Endodermal cell (in vitro differentiated cells): ENCODE results near the gene XYLT1. TPM values are rescaled to one million over a fixed set of nuclear protein-coding genes. Genes with fewer than 3 reads are reported as not detected.

ENCODE experiments used
- DNase-seq: peaks from one replicate; pipeline ENCODE4 v3.0.0-alpha.2; 2017
- H3K27ac ChIP-seq: 2 replicates; pipeline ENCODE4 v1.5.1; 2013; ENCODE audit warnings: mild to moderate bottlenecking, low read depth, low read length, moderate library complexity
- H3K27me3 ChIP-seq: 2 replicates; pipeline ENCODE4 v1.6.1; 2013; ENCODE audit warnings: mild to moderate bottlenecking, low read length, moderate library complexity; ENCODE audit not compliant: insufficient read depth, control insufficient read depth, poor library complexity, severe bottlenecking
- H3K36me3 ChIP-seq: 2 replicates; pipeline ENCODE4 v1.7.0; 2013; ENCODE audit warnings: mild to moderate bottlenecking, low read length, moderate library complexity; ENCODE audit not compliant: control insufficient read depth, insufficient read depth
- H3K4me1 ChIP-seq: one replicate; pipeline ENCODE4 v1.7.0; 2013; ENCODE audit warnings: low read length; ENCODE audit not compliant: control insufficient read depth, insufficient read depth
- H3K4me3 ChIP-seq: 2 replicates; pipeline ENCODE4 v1.5.1; 2013; ENCODE audit warnings: mild to moderate bottlenecking, low read length, moderate library complexity
- H3K9ac ChIP-seq: 2 replicates; pipeline ENCODE4 v1.6.1; 2013; ENCODE audit warnings: mild to moderate bottlenecking, low read length, moderate library complexity; ENCODE audit not compliant: poor library complexity, severe bottlenecking; ENCODE audit errors: extremely low read depth
- H3K9me3 ChIP-seq: 2 replicates; pipeline ENCODE4 v1.6.1; 2013; ENCODE audit warnings: mild to moderate bottlenecking, low read length, moderate library complexity; ENCODE audit not compliant: control insufficient read depth
- H3K27ac Mint-ChIP-seq: 2 replicates; pipeline ENCODE4 v1.8.0; 2020; ENCODE audit warnings: mixed read lengths
- H3K27me3 Mint-ChIP-seq: 2 replicates; pipeline ENCODE4 v1.8.0; 2021; ENCODE audit warnings: mild to moderate bottlenecking, mixed read lengths; ENCODE audit not compliant: insufficient read depth
- H3K36me3 Mint-ChIP-seq: 2 replicates; pipeline ENCODE4 v1.8.0; 2020; ENCODE audit warnings: low read depth, mixed read lengths
- H3K4me1 Mint-ChIP-seq: 2 replicates; pipeline ENCODE4 v1.8.0; 2020; ENCODE audit warnings: mixed read lengths
- H3K4me3 Mint-ChIP-seq: 2 replicates; pipeline ENCODE4 v1.8.0; 2020; ENCODE audit warnings: mild to moderate bottlenecking, moderate library complexity, mixed read lengths
- H3K9me3 Mint-ChIP-seq: 2 replicates; pipeline ENCODE4 v1.8.0; 2020; ENCODE audit warnings: mild to moderate bottlenecking, mixed read lengths
- CTCF ChIP-seq: fragments of 200-600 bp; sonication (generic); conservative IDR thresholded peaks from 2 replicates; pipeline ENCODE4 v1.5.0; 2021; ENCODE audit warnings: antibody characterized with exemption, mild to moderate bottlenecking
- WGBS, 2 experiments: methylation state at CpG; one replicate each; pipeline versions ENCODE4 v1.1.5 to v1.1.7; 2013; ENCODE audit warnings: missing lambda C conversion rate in 2 of 2, mixed read lengths in 1 of 2; ENCODE audit not compliant: insufficient coverage in 1 of 2, insufficient read length in 1 of 2; 5-methylcytosine and 5-hydroxymethylcytosine counted together
- total RNA-seq, 2 donors: library from RNA; stranded (reverse); fragmentation: NEBNext Ultra II Directional in 1 of 2; extraction: Animal tissue kit (Norgen Biotek cat#: 25700) in 1 of 2; gene quantifications; 2 replicates in 1 of 2; 3 replicates in 1 of 2; pipeline ENCODE4 v1.2.1, GENCODE V29; 2021

The XYLT1 gene
- total RNA-seq, 2 donors from 2014 or later, result 26.8 to 28.5 TPM

GRCh38 chr16:17281052-17281451, 189.7 kb downstream of the XYLT1 start:
- Histone ChIP-seq H3K27ac (no peak overlapping the region), H3K27me3 (no peaks in the 10 kb centered on the region), H3K36me3 (no peaks in the 10 kb centered on the region), H3K4me1 (no peaks in the 10 kb centered on the region), H3K4me3 (no peak overlapping the region), H3K9me3 (no peaks in the 10 kb centered on the region), H3K9ac (no peak overlapping the region)
- DNase-seq, result no peak
- 89 to 92% methylated on average over 1 to 7 of the region's 7 CpGs for WGBS, 2 experiments
- Mint-ChIP-seq H3K9me3 (no peaks in the 10 kb centered on the region), H3K4me1 (peaks cover 3% of the 10 kb centered on the region), H3K27me3 (no peaks in the 10 kb centered on the region), H3K27ac (no peak overlapping the region), H3K36me3 (no peaks in the 10 kb centered on the region), H3K4me3 (no peak overlapping the region)
- TF ChIP-seq CTCF, result no peak

- Mint-ChIP-seq H3K4me1 (peaks cover 7% of the 10 kb centered on the region), H3K36me3 (no peaks in the 10 kb centered on the region), H3K4me3 (no peak overlapping the region), H3K9me3 (no peaks in the 10 kb centered on the region), H3K27ac (no peak overlapping the region), H3K27me3 (no peaks in the 10 kb centered on the region)
- no peak for TF ChIP-seq CTCF
- no peaks in the 10 kb centered on the region for H3K27me3 ChIP-seq
- H3K4me1 ChIP-seq, result no peaks in the 10 kb centered on the region
- no peaks in the 10 kb centered on the region for H3K36me3 ChIP-seq
- WGBS, 2 experiments, result 83 to 100% methylated on average over 1 to 5 of the region's 5 CpGs
- H3K4me3 ChIP-seq, result no peak overlapping the region
- H3K9ac ChIP-seq, result no peak overlapping the region
- no peak for DNase-seq
- H3K9me3 ChIP-seq, result no peaks in the 10 kb centered on the region
- no peak overlapping the region for H3K27ac ChIP-seq
Observed at GRCh38 chr16:17278988-17279387, 191.8 kb downstream of the XYLT1 start.

DNA sequence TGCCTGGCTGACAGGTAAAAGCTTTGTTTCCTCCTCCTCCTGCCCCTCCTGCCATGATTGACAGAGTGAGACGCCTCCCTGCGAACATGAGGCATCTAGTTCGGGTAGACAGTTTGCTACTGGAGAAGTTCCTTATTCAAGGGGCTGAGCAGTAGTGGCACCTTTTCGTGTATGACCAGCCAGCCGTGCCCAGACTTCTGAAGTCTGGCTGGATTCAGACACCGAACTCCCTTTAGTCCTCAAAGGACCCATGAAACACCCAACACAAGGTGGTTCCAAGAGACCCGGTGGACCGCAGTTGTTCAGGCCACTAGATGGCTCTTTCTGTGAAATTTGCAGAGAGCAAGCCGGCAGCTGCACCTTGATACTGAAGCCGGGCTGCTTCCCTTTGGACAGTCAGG, 192.8 kb downstream of the XYLT1 start:
- Mint-ChIP-seq H3K4me1 (peaks cover 7% of the 10 kb centered on the region), H3K9me3 (no peaks in the 10 kb centered on the region), H3K36me3 (no peaks in the 10 kb centered on the region), H3K27ac (no peak overlapping the region), H3K4me3 (no peak overlapping the region), H3K27me3 (no peaks in the 10 kb centered on the region)
- DNase-seq, result peak; percentile 86
- Histone ChIP-seq H3K4me1 (no peaks in the 10 kb centered on the region), H3K9me3 (no peaks in the 10 kb centered on the region), H3K27ac (no peak overlapping the region), H3K4me3 (no peak overlapping the region), H3K9ac (no peak overlapping the region), H3K27me3 (no peaks in the 10 kb centered on the region), H3K36me3 (no peaks in the 10 kb centered on the region)
- WGBS, 2 experiments, result 55 to 72% methylated on average over 7 to 10 of the region's 10 CpGs
- peak; percentile 80 for TF ChIP-seq CTCF
